GM19099 (cell line): ENCODE results near the gene EFEMP2.

Experiments used
- POLR2A ChIP-seq: IDR thresholded peaks from 3 replicates; pipeline ENCODE4 v1.6.1; 2011; ENCODE audit warnings: low read depth; ENCODE audit not compliant: insufficient read length; ENCODE audit errors: extremely low read depth

Gene EFEMP2

DNA sequence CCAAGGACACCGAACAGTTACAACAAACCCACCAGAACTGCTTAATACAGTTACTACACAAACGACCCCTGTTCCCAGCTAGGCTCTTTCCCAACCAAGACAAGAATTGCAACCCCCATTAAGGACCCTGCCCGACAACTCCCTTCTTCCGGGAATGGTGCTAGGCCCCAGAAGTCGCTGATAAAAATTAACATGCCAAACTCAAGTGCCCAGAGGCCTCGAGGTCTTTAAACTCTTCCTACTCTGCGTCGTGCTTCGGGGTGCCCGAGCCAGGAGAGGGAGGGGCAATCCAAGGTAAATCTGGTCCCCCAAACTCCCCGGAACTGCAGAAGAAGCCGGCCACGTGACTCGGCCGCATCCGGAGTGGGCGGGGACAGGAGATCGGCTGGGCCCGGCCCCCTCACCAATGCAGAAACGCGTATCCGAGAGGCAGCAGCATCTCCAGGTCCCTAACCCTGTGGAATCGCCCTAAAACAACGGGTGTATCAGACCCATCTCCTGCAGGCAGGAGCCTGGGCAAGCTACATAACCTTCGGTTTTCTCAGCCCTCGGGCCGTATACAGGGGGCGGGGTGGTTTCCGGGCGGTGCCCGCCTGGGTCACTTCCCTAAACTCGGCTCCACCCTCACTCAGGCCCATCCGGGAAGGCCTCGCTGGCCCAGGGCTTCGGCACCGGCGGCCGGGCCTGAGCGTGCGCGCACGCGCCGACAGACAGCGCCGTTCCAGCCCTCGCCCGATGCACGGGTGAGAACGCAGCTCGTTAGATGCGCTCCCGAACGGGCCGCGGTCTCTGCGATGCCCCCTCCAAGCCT, 15.7 kb downstream of the EFEMP2 start:
- TF ChIP-seq POLR2A, result peak; percentile 60

DNA sequence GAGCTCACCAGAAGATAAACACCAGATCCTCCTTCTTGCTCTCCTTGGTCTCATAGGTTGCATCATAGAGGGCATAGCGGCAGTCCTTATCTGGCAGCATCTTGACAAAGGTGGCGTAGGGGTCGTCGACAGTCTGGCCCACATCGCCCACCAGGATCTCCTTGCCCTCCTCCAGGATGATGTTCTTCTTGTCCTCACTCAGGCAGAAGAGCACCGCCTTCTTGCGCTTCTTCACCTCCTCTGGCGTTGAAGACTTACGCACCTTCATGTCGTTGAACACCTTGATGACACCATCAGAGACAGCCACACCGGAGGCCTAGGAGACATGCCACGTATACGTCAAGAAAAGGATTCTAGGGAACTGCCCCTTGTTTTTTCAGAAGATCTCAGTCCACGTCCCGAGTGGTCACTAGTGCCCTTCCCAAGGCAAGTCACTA, 16.7 kb downstream of the EFEMP2 start:
- no peak for TF ChIP-seq POLR2A

DNA sequence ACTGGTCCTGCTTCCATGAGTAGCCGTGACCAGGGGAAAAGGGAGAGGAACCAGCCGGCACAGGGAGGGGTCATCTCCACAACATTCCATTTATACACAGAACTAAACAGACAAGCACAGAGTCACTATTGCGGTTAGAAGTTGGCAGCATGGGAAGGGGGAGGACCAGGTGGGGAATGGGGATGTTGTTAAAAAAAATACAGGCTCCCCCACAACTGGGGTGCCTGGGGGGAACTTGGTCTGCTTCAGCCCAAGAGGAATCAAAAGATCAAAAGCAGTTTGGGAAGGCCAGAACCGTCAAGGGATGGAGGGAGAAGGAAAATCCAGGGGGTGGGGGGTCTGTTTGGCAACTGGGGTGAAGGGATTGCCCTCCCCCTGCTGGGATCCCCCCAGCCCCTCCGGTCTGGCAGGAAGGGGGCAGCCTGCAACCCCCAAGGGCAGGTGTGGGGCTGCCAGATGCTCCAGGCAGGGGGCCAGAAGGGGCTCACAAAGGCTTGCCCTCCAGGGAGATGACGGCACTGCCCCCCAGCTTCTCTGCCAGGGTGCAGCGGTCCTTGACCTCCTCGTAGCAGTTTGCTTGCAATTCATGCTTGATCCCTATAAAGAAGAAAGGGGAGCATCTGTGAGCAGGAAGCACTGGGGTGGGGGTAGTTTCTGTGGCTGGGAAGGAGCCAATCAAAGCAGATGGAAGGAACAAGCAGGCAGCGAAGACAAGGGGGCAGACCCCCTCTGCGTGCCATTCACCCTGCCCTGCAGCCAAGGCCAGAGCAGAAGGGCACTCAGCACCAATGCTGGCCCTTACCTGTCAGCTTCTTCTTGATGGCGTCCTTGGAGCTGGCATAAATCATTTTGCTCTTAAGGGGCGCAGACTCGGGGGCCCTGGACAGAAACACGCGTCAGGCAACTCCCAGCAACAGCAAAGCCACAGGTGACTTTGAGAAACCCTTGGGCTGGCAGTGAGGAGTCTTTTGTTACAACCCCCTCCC, 17.5 kb downstream of the EFEMP2 start:
- no peak for TF ChIP-seq POLR2A

DNA sequence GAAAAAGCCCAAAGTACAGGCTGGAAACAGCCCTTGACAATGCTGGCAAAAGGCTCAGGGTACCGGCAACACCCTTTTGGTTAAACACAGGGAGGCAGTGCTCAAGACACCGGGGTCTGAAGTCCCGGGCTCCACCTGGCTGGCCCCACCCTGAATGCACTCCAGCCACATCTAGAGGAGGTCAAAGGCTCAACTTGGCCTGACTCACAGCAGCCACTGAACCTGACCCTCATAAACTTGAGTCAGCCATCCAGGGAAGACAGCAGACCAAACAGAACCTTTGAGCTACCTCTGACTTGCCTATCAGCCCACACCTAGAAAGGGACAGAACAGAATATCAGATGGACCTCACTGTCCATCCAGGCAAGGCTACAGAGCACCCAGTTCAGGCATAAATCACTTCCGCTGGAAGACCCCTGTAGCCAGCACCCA, 18.4 kb downstream of the EFEMP2 start:
- TF ChIP-seq POLR2A, result no peak

DNA sequence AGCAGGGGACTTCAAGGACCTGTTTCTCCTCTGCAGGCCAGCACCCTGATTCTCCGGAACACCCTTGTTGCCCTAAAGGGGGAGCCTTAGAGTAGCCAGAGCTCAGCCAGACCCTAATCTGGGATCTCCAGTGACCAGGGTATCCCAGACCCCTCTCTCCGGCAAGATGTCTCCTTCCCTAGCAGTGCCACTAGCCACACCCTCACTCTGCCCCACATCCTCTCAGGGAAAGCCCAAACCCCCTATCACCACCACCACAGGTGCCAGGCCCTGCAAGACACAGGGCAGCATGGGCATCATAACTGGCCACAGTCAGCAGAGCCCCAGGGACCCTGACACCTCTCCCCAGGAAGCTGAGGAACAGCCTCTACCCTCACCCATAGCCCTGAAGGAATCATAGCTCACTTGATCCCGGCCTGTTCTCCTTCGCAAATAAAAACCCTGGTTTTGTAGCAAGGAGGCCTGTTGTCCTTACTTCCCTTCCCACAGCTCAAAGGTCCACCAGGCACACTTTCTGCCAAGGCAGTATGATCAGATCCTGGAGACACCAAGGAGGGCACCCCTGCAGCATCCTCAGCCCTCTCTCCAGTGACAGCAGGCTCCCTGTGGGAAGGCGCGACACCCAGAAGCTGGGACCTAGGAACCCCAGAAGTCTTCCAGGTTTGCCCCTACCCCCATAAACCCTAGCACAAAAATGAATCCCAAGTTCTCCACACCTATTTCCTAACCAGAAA, 19.2 kb downstream of the EFEMP2 start:
- TF ChIP-seq POLR2A, result peak; percentile 5

DNA sequence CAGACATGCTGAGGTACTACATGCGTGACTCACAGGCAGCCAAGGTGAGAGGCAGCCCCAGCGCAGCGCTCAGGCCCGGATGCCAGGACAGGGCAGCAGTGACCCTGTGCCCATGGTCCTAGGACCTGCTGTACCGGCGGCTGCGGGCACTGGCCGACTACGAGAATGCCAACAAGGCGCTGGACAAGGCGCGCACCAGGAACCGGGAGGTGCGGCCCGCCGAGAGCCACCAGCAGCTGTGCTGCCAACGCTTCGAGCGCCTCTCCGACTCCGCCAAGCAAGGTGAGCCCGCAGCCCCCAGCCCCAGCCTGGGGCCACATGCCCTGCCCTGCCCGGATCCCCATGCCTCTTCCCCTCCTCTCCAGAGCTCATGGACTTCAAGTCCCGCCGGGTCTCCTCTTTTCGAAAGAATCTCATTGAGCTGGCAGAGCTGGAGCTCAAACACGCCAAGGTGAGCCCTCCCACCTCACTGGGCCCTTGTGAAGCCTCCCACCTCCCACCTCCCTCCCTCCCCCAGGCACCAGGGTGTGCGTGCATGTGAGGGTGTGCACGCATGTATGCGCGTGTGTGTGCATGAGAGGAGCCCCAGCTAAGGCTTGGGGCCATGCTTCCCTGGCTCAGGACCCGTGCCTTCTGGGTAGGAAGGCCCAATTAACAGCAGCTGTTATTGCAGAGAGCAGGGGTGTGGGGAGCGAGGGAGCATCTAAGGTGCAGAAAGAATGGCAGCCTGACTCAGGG, 19.9 kb downstream of the EFEMP2 start:
- peak; percentile 33 for TF ChIP-seq POLR2A

DNA sequence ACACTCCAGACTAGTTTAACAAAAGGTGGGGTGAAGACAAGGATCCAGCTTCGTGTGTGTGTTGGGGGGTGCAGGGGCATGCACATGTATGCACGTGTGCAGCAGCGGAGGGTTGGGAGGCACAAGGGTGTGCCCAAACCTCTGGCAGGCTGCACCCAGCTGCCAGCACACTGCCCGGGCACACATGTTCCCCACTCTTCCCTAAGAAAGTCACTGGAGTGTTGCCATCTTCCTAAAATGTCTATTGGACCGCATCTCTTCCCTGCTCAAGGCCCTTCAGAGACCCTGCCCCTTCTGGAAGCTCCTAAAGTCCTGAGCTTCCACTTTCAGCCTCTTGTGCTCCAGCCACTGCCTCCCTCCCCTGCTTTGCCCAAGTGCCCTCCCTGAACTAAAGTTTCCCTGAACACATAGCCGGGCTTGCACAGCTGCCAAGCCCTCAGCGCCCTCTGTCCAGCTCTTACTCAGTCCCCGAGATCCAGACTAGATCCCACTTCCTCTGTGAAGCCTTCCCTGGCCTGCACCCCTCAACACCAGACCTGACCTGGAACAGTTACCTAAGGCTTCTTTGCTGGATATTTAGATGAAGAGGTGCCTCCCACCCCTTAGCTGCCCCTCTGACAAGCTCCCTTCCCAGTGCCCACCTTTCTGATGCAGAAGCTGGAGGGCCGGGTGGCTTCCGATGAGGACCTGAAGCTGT, 20.6 kb downstream of the EFEMP2 start:
- TF ChIP-seq POLR2A, result peak; percentile 28

DNA sequence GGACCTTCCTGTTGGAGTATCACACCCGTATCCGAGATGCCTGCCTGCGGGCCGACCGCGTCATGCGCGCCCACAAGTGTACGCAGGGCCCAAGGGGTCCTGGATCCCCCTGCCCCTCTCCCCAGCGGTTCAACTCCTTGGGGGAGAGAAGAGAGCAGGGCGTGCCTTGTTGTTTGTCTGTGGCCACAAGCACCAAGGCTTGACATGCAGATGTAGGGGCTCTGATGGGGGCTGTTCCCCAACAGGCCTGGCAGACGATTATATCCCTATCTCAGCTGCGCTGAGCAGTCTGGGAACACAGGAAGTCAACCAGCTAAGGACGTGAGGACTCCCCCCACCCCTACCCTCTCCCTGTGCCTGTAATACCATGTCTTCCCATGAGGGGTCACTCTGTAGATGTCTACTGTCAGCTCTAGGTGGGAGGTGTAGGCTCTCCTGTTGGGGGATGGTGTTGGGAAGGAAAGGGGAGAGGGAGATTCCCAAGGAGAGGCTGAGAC, 21.5 kb downstream of the EFEMP2 start:
- peak; percentile 20 for TF ChIP-seq POLR2A

DNA sequence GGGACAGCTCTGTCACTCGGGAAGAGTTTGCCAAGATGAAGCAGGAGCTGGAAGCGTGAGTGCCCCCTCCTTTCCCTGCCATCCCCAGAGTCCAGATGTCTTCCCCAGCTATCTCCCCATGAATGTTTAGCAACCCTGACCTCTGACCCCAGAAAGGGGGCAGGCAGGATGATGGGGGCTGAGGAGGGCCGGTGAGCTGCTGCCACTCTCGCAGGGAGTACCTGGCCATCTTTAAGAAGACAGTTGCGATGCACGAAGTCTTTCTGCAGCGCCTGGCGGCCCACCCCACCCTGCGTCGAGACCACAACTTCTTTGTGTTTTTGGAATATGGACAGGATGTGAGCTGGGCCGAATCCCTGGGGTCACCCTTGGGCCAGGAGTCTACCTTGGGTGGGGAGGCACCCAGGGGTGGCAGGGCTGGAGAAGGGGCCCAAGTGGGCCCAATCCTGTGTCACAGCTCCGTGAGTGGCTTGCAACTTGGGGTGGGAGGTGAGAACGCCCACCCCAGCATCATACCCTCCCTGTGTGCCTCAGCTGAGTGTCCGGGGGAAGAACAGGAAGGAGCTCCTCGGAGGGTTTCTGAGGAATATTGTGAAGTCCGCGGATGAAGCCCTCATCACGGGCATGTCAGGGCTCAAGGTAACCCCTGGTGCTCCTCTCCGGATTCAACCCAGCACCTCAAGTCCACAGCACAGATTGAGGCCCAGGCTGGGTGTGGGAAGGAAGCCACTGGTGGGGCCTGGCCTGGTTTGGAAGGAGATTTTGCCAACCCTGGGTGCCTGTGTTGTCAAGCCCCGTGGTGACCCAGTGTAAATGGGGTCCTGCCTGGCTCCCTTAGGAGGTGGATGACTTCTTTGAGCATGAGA, 22.1 kb downstream of the EFEMP2 start:
- no peak for TF ChIP-seq POLR2A

DNA sequence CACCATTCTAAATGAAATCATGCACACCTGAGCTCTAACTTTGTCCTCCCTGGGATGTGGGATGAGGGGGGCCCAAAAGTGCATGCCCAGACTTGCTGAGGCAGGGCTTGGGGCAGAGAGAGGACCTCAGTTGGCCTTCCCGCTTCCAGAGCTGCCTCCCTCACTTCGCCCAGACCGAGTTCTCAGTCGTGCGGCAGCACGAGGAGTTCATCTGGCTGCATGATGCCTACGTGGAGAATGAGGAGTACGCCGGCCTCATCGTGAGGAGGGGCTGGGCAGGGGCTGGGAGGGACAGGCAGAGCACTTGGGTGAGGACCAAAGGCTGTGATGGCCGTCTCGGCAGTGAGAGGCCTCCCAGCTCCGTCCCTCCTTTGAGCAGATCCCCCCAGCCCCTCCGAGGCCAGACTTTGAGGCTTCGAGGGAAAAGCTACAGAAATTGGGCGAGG, 22.8 kb downstream of the EFEMP2 start:
- TF ChIP-seq POLR2A, result no peak

DNA sequence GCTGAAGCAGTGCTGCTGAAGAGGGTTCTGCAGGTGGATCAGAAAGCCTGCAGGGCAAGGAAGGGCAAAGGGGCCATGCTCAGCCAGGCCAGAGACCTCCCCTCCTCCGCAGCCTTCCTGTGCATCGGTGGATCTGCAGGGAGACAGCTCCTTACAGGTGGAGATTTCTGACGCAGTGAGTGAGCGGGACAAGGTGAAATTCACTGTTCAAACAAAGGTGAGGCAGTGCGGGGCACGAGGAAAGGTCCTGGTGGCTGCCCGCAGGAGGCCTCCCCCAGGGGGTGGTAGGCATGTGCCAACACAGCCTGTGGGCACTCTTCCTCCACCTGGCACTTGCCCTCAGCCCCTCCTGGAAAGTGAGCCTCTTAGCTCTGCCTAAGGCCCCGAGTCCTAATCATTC, 23.2 kb downstream of the EFEMP2 start:
- no peak for TF ChIP-seq POLR2A

DNA sequence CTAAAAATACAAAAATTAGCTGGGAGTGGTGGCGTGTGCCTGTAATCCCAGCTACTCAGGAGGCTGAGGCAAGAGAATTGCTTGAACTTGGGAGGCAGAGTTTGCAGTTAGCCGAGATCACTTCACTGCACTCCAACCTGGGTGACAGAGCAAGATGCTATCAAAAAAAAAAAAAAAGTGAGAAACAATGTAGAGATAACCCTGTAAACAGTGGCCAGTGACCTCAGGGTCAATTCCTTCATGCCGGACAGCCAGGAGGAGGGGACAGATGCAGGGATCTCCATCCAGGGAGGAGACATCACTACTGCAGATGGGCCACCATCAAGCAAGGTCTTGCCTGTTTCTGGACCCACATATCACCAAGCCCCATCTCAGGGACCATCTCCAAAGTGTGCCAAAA, 24.9 kb downstream of the EFEMP2 start:
- no peak for TF ChIP-seq POLR2A
